T47D (cell line): Measurements from ENCODE around the gene IER5.

Source experiments
- DNase-seq, 2 experiments: peaks; one replicate each; pipeline versions ENCODE4 v3.0.0 to v3.0.0-alpha.2; 2011 to 2012; ENCODE audit warnings: low read depth in 1 of 2, low spot score in 1 of 2
- JUND ChIP-seq: IDR thresholded peaks from 2 replicates; pipeline ENCODE4 v1.6.1; 2012; ENCODE audit warnings: low read depth
- in situ Hi-C: cut with HindIII; loops from 2 replicates; pipeline ENCODE4 v1.10.0; 2016; ENCODE audit warnings: low sequenced_read_pairs, low pct_unique_long_range_greater_than_20kb

Gene IER5

GRCh38 chr1:181128592-181129497 is 40.3 kb downstream of the IER5 start:
- DNase-seq: no peak
- in situ Hi-C loops: no loop called here

GRCh38 chr1:181129771-181130606 is 41.5 kb downstream of the IER5 start:
- DNase-seq: no peak
- no peak for TF ChIP-seq JUND
- in situ Hi-C loops: no loop called here

More at GRCh38 chr1:181128592-181129497, 40.3 kb downstream of the IER5 start:
- TF ChIP-seq JUND: no peak

GRCh38 chr1:181131255-181131941 is 42.9 kb downstream of the IER5 start:
- TF ChIP-seq JUND: no peak
- in situ Hi-C loops: no loop called here
- no peak for DNase-seq

GRCh38 chr1:181133441-181133951 is 45.0 kb downstream of the IER5 start:
- in situ Hi-C loops: no loop called here
- TF ChIP-seq JUND: no peak

GRCh38 chr1:181133969-181134418 is 45.5 kb downstream of the IER5 start:
- no peak for DNase-seq
- TF ChIP-seq JUND: no peak
- in situ Hi-C loops: no loop called here

More at GRCh38 chr1:181133441-181133951, 45.0 kb downstream of the IER5 start:
- peak in 1 of 2 experiments; percentile 82 for DNase-seq

- in situ Hi-C loops: no loop called here
- peak in 1 of 2 experiments; percentile 98 for DNase-seq
- no peak for TF ChIP-seq JUND
Observed at GRCh38 chr1:181134543-181135436, 46.3 kb downstream of the IER5 start.

GRCh38 chr1:181135437-181135731 is 46.9 kb downstream of the IER5 start:
- no peak for TF ChIP-seq JUND
- DNase-seq: peak in 1 of 2 experiments; percentile 90
- in situ Hi-C loops: no loop called here

- in situ Hi-C loops: no loop called here
- peak in 1 of 2 experiments; percentile 82 for DNase-seq
- TF ChIP-seq JUND: no peak
Observed at GRCh38 chr1:181135815-181136737, 47.6 kb downstream of the IER5 start.

GRCh38 chr1:181136738-181137122 is 48.2 kb downstream of the IER5 start:
- in situ Hi-C loops: no loop called here
- DNase-seq: no peak
- no peak for TF ChIP-seq JUND

- no peak for TF ChIP-seq JUND
- in situ Hi-C loops: no loop called here
- DNase-seq: no peak
Observed at GRCh38 chr1:181137217-181137743, 48.8 kb downstream of the IER5 start.
